ENCODE measurements around the gene ANP32D.
A peak's percentile ranks its signal among the peaks of the same experiment; 100 is the strongest.
"Not testable (repeated sequence)": the region's sequence is repeated elsewhere in the genome, so short reads cannot be mapped to it uniquely, and the experiment has no call there.

ANP32D gene

DNA sequence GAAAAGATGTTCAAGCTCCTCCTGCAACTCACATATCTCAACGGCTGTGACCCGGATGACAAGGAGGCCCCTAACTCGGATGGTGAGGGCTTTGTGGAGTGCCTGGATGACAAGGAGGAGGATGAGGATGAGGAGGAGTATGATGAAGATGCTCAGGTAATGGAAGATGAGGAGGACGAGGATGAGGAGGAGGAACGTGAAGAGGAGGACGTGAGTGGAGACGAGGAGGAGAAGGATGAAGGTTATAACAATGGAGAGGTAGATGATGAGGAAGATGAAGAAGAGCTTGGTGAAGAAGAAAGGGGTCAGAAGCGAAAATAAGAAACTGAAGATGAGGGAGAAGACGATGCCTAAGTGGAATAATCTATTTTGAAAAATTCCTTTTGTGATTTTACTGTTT is 702 bp downstream of the ANP32D start:
- no peak for DNase-seq (ENCODE audit: low read depth, low spot score)

DNA sequence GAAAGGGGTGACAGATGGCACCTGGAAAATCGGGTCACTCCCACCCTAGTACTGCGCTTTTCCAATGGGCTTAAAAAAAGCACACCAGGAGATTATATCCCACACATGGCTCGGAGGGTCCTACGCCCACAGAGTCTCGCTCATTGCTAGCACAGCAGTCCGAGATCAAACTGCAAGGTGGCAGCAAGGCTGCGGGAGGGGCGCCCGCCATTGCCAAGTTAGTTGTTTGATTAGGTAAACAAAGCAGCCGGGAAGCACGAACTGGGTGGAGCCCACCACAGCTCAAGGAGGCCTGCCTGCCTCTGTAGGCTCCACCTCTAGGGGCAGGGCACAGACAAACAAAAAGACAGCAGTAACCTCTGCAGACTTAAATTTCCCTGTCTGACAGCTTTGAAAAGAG is 2.1 kb downstream of the ANP32D start:
- not testable (repeated sequence) for DNase-seq (ENCODE audit: low read depth, low spot score); H3K4me3 ChIP-seq (ENCODE audit: insufficient read length, low read depth); H3K36me3 ChIP-seq (ENCODE audit: insufficient read depth, insufficient read length, low read length); H3K9ac ChIP-seq (ENCODE audit: insufficient read length, low read depth); H3K27me3 ChIP-seq (ENCODE audit: insufficient read depth, insufficient read length); H3K4me1 ChIP-seq (ENCODE audit: insufficient read depth, insufficient read length)
- peaks cover 27% of the 10 kb centered on the region for H3K9me3 ChIP-seq (ENCODE audit: insufficient read depth, low read length)

More for the DNA sequence above, 702 bp downstream of the ANP32D start:
- no peaks in the 10 kb centered on the region for H3K4me1 ChIP-seq (ENCODE audit: insufficient read depth, insufficient read length)
- no peaks in the 10 kb centered on the region for H3K27me3 ChIP-seq (ENCODE audit: insufficient read depth, insufficient read length)
- peaks cover 41% of the 10 kb centered on the region for H3K9me3 ChIP-seq (ENCODE audit: insufficient read depth, low read length)
- no peak overlapping the region for H3K4me3 ChIP-seq (ENCODE audit: insufficient read length, low read depth)
- H3K36me3 ChIP-seq (ENCODE audit: insufficient read depth, insufficient read length, low read length) = no peaks in the 10 kb centered on the region
- TF ChIP-seq YY1 (IDR thresholded peaks at IDR 0.05; ENCODE audit: insufficient read depth, insufficient read length) (no peak), SUZ12 (IDR thresholded peaks at IDR 0.05; ENCODE audit: extremely low read depth, insufficient read depth, insufficient read length) (no peak), ZNF274 (IDR thresholded peaks at IDR 0.05; ENCODE audit: low read depth, low read length) (no peak)
- H3K9ac ChIP-seq (ENCODE audit: insufficient read length, low read depth) = no peak overlapping the region

DNA sequence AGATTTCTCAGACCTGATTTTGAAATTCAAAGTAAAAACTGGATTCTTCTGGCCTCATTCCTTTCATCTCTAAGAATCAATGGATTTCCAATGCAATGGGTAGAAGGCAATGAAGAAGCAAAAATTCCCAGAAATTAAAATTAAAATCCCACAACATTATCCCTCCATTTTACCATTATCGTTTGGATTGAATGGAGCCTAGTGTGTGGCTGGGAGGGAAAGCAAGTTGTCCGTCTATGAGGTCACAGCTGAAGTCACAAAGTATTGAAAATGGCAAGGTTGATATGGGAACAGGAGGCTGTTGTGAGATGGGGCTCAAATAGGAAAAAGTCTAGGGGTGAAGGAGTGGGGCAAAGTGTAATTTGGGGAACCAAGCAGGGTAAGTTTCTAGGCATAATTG is 9.8 kb downstream of the ANP32D start, which contains the start of gene C12orf54:
Gene C12orf54, plus strand, starts transcription at position 301 of the 400 bp plus-strand sequence. CDS start 799 bp downstream, outside the sequence.
- no peaks in the 10 kb centered on the region for H3K27me3 ChIP-seq (ENCODE audit: insufficient read depth, insufficient read length)
- H3K9me3 ChIP-seq (ENCODE audit: insufficient read depth, low read length) = no peaks in the 10 kb centered on the region; the same call in 1 of the 2 replicates
- H3K4me3 ChIP-seq (ENCODE audit: insufficient read length, low read depth) = no peak within 1 kb of the TSS
- no peaks in the 10 kb centered on the region for H3K36me3 ChIP-seq (ENCODE audit: insufficient read depth, insufficient read length, low read length)
- no peaks in the 10 kb centered on the region for H3K4me1 ChIP-seq (ENCODE audit: insufficient read depth, insufficient read length)
- no peak for DNase-seq (ENCODE audit: low read depth, low spot score)
- TF ChIP-seq YY1 (IDR thresholded peaks at IDR 0.05; ENCODE audit: insufficient read depth, insufficient read length) (no peak), SUZ12 (IDR thresholded peaks at IDR 0.05; ENCODE audit: extremely low read depth, insufficient read depth, insufficient read length) (no peak), ZNF274 (IDR thresholded peaks at IDR 0.05; ENCODE audit: low read depth, low read length) (no peak)
- H3K9ac ChIP-seq (ENCODE audit: insufficient read length, low read depth) = no peak within 1 kb of the TSS

DNA sequence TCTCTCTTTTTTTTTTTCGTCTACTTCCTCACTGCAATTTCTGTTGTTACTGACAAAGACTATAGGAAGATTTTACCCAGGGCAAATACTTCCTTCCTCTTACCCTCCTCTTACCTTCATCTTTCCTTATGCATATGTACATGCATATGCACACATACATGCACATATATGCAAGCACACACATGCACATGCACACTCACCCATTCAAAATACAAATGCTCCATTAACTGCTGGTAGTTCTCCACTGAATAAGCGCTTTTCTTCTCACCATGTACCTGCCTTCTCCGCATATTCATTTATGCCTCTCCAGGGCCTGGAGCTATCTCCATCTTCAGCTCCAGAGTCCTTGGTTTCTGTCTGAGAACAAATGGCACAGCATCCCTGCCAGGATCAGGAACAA is 10.6 kb downstream of the ANP32D start:
- H3K9me3 ChIP-seq (ENCODE audit: insufficient read depth, low read length) = no peaks in the 10 kb centered on the region; the same call in 1 of the 2 replicates
- H3K36me3 ChIP-seq (ENCODE audit: insufficient read depth, insufficient read length, low read length) = no peaks in the 10 kb centered on the region
- no peak overlapping the region for H3K4me3 ChIP-seq (ENCODE audit: insufficient read length, low read depth)
- no peaks in the 10 kb centered on the region for H3K4me1 ChIP-seq (ENCODE audit: insufficient read depth, insufficient read length)
- no peak for DNase-seq (ENCODE audit: low read depth, low spot score)
- H3K9ac ChIP-seq (ENCODE audit: insufficient read length, low read depth) = no peak overlapping the region
- no peaks in the 10 kb centered on the region for H3K27me3 ChIP-seq (ENCODE audit: insufficient read depth, insufficient read length)
- TF ChIP-seq ZNF274 (IDR thresholded peaks at IDR 0.05; ENCODE audit: low read depth, low read length) (no peak), SUZ12 (IDR thresholded peaks at IDR 0.05; ENCODE audit: extremely low read depth, insufficient read depth, insufficient read length) (no peak)

DNA sequence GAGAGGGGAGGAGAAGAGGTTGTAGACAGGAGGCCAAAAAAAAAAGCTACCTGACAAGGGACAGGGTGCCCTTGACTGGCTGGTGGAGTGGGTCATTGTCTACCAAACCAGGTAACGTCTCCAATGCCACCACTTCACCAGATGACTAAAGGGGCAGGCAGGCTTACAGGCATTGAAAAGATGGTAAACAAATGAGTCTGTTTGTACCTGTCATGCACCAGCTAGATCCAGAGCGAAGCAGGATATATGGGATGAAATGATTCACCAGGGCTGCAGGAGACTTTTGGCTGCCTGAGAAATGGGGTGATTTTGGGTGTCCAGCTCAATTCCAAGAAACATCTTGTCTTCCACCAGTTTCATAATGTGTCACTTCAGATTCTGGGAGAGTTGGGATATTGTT is 13.9 kb downstream of the ANP32D start:
- DNase-seq (ENCODE audit: low read depth, low spot score) = no peak
- Histone ChIP-seq H3K4me1 (ENCODE audit: insufficient read depth, insufficient read length) (no peaks in the 10 kb centered on the region), H3K4me3 (ENCODE audit: insufficient read length, low read depth) (no peak overlapping the region), H3K36me3 (ENCODE audit: insufficient read depth, insufficient read length, low read length) (no peaks in the 10 kb centered on the region), H3K9ac (ENCODE audit: insufficient read length, low read depth) (no peak overlapping the region), H3K9me3 (ENCODE audit: insufficient read depth, low read length) (no peaks in the 10 kb centered on the region; the same call in 1 of the 2 replicates), H3K27me3 (ENCODE audit: insufficient read depth, insufficient read length) (no peaks in the 10 kb centered on the region)
- TF ChIP-seq YY1 (IDR thresholded peaks at IDR 0.05; ENCODE audit: insufficient read depth, insufficient read length) = no peak
- TF ChIP-seq ZNF274 (IDR thresholded peaks at IDR 0.05; ENCODE audit: low read depth, low read length) = no peak
- TF ChIP-seq SUZ12 (IDR thresholded peaks at IDR 0.05; ENCODE audit: extremely low read depth, insufficient read depth, insufficient read length) = no peak

DNA sequence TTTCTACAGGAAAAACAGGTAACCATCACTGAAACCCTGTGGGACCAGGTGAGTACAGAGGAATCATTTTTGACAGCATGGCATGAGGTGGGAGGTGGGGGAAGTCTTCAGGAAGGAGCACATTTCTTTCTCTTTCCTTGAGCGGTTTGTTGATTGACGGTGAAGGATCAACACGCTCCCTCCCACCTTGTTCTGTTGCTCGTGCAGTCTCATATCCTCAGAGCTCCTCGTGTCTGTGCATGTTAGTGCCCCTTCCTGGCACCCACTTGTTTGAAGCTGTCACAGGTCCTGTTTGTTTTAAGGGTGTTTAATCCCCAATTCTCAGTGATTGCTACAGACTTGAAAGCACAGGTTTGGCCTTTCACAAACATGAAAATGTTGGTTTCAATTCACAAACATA is 14.3 kb downstream of the ANP32D start:
- TF ChIP-seq SUZ12 (IDR thresholded peaks at IDR 0.05; ENCODE audit: extremely low read depth, insufficient read depth, insufficient read length) (no peak), YY1 (IDR thresholded peaks at IDR 0.05; ENCODE audit: insufficient read depth, insufficient read length) (no peak), ZNF274 (IDR thresholded peaks at IDR 0.05; ENCODE audit: low read depth, low read length) (no peak)
- no peaks in the 10 kb centered on the region for H3K36me3 ChIP-seq (ENCODE audit: insufficient read depth, insufficient read length, low read length)
- no peak overlapping the region for H3K9ac ChIP-seq (ENCODE audit: insufficient read length, low read depth)
- H3K27me3 ChIP-seq (ENCODE audit: insufficient read depth, insufficient read length) = no peaks in the 10 kb centered on the region
- no peaks in the 10 kb centered on the region; the same call in 1 of the 2 replicates for H3K9me3 ChIP-seq (ENCODE audit: insufficient read depth, low read length)
- no peak for DNase-seq (ENCODE audit: low read depth, low spot score)
- H3K4me3 ChIP-seq (ENCODE audit: insufficient read length, low read depth) = no peak overlapping the region
- no peaks in the 10 kb centered on the region for H3K4me1 ChIP-seq (ENCODE audit: insufficient read depth, insufficient read length)

DNA sequence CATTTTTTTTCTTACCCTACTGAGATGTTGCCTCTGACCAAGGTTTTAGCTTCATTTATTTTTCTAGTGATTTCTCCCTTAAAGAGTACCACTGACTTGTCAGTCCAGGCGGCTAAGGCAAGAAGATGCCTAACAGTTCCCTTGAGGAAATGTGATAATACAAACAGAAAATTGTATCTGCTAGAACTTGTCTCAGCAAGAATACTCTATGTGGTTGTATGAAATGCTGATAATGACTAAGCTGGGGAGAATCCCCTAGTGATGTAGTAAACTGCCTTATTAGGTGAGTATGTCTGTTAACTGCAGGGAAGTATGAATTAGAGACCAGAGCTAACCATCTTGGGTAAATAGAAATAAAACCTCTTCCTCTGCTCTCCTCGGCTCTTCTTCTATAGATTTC is 16.7 kb downstream of the ANP32D start:
- no peak overlapping the region for H3K4me3 ChIP-seq (ENCODE audit: insufficient read length, low read depth)
- H3K4me1 ChIP-seq (ENCODE audit: insufficient read depth, insufficient read length) = no peaks in the 10 kb centered on the region
- no peak overlapping the region for H3K9ac ChIP-seq (ENCODE audit: insufficient read length, low read depth)
- no peaks in the 10 kb centered on the region for H3K27me3 ChIP-seq (ENCODE audit: insufficient read depth, insufficient read length)
- no peaks in the 10 kb centered on the region for H3K9me3 ChIP-seq (ENCODE audit: insufficient read depth, low read length)
- no peaks in the 10 kb centered on the region for H3K36me3 ChIP-seq (ENCODE audit: insufficient read depth, insufficient read length, low read length)
- DNase-seq (ENCODE audit: low read depth, low spot score) = no peak
- no peak for TF ChIP-seq SUZ12 (IDR thresholded peaks at IDR 0.05; ENCODE audit: extremely low read depth, insufficient read depth, insufficient read length)
- no peak for TF ChIP-seq ZNF274 (IDR thresholded peaks at IDR 0.05; ENCODE audit: low read depth, low read length)

DNA sequence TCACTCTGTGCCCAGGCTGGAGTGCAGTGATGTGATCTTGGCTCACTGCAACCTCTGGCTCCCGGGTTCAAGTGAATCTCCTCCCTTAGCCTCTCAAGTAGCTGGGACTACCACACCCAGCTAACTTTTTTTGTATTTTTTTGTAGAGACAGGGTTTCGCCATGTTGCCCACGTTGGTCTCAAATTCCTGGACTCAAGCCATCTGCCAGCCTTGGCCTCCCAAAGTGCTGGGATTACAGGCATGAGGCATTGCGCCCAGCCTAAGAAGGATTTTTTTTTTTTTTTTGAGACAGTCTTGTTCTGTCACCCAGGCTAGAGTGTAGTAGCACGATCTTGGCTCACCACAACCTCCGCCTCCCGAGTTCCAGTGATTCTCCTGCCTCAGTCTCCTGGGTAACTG is 17.1 kb downstream of the ANP32D start:
- H3K4me3 ChIP-seq (ENCODE audit: insufficient read length, low read depth); H3K9me3 ChIP-seq (ENCODE audit: insufficient read depth, low read length); DNase-seq (ENCODE audit: low read depth, low spot score); H3K36me3 ChIP-seq (ENCODE audit: insufficient read depth, insufficient read length, low read length); H3K4me1 ChIP-seq (ENCODE audit: insufficient read depth, insufficient read length); H3K27me3 ChIP-seq (ENCODE audit: insufficient read depth, insufficient read length); H3K9ac ChIP-seq (ENCODE audit: insufficient read length, low read depth): not testable (repeated sequence)

DNA sequence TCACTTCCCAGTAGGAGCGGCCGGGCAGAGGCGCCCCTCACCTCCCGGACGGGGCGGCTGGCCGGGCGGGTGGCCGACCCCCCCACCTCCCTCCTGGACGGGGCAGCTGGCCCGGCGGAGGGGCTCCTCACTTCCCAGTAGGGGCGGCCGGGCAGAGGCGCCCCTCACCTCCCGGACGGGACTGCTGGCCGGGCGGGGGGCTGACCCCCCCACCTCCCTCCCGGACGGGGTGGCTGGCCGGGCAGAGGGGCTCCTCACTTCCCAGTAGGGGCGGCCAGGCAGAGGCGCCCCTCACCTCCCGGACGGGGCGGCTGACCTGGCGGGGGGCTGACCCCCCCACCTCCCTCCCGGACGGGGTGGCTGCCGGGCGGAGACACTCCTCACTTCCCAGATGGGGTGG is 27.9 kb downstream of the ANP32D start:
- not testable (repeated sequence) for H3K4me1 ChIP-seq (ENCODE audit: insufficient read depth, insufficient read length); H3K4me3 ChIP-seq (ENCODE audit: insufficient read length, low read depth); H3K36me3 ChIP-seq (ENCODE audit: insufficient read depth, insufficient read length, low read length); DNase-seq (ENCODE audit: low read depth, low spot score); H3K9ac ChIP-seq (ENCODE audit: insufficient read length, low read depth); H3K27me3 ChIP-seq (ENCODE audit: insufficient read depth, insufficient read length); H3K9me3 ChIP-seq (ENCODE audit: insufficient read depth, low read length)

DNA sequence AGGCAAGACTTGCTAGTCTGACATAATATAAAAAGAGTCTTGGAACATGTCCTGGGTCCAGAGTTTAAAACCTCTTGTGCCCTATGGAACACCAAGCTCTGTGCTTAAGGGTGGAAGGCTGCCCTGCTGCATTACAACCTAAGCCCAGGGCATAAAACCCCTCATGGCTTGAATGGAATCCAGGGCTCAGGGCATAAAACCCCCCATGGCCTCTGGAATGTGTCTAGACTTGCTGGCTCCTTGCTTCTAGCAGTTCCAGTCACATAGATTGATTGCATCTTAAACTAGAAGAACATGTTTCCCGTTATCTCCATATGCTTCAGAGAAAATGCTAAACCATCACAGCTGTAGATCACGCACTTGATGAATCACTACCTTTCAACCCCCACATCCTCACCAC is 34.5 kb downstream of the ANP32D start:
- not testable (repeated sequence) for H3K4me1 ChIP-seq (ENCODE audit: insufficient read depth, insufficient read length); H3K36me3 ChIP-seq (ENCODE audit: insufficient read depth, insufficient read length, low read length); H3K4me3 ChIP-seq (ENCODE audit: insufficient read length, low read depth); H3K27me3 ChIP-seq (ENCODE audit: insufficient read depth, insufficient read length); H3K9ac ChIP-seq (ENCODE audit: insufficient read length, low read depth)
- H3K9me3 ChIP-seq (ENCODE audit: insufficient read depth, low read length) = peaks cover 25% of the 10 kb centered on the region
- peak; percentile 9 for DNase-seq (ENCODE audit: low read depth, low spot score)

Data from NT2/D1 (cell line).